Naive B cell (primary cell): ENCODE measurements around the gene HSF2BP. TPM values are rescaled to one million over a fixed set of nuclear protein-coding genes. Genes with fewer than 3 reads are reported as not detected.
A peak's percentile ranks its signal among the peaks of the same experiment; 100 is the strongest.
"Not testable (repeated sequence)": the region's sequence is repeated elsewhere in the genome, so short reads cannot be mapped to it uniquely, and the experiment has no call there.

Experiments
- ATAC-seq, 2 donors: fragments of 150-1000 bp; cut with Tn5 transposase; 2 replicates each; pipeline ENCODE4 v1.10.0; 2021; ENCODE audit warnings: low read depth in 2 of 2, mild to moderate bottlenecking in 2 of 2, moderate library complexity in 2 of 2
- DNase-seq: peaks from one replicate; pipeline ENCODE4 v3.0.0; 2022
- H3K27ac Mint-ChIP-seq, 6 donors: one replicate each; pipeline ENCODE4 v1.8.0; 2020 to 2022; ENCODE audit warnings: mild to moderate bottlenecking in 6 of 6, mixed read lengths in 6 of 6, moderate library complexity in 5 of 6, inconsistent platforms in 2 of 6
- H3K27me3 Mint-ChIP-seq, 3 donors: one replicate each; pipeline ENCODE4 v1.8.0; 2021 to 2022; ENCODE audit warnings: mixed read lengths in 3 of 3, mild to moderate bottlenecking in 1 of 3
- H3K36me3 Mint-ChIP-seq, 2 donors: one replicate each; pipeline ENCODE4 v1.8.0; 2020 to 2022; ENCODE audit warnings: mixed read lengths in 2 of 2, inconsistent platforms in 1 of 2, mild to moderate bottlenecking in 1 of 2
- H3K4me1 Mint-ChIP-seq, 3 donors: one replicate each; pipeline ENCODE4 v1.8.0; 2020 to 2022; ENCODE audit warnings: mixed read lengths in 3 of 3, inconsistent platforms in 1 of 3, mild to moderate bottlenecking in 1 of 3, moderate library complexity in 1 of 3
- H3K4me3 Mint-ChIP-seq, 8 donors: one replicate each; pipeline ENCODE4 v1.8.0; 2020 to 2022; ENCODE audit warnings: mild to moderate bottlenecking in 8 of 8, mixed read lengths in 8 of 8, moderate library complexity in 8 of 8, inconsistent platforms in 2 of 8
- H3K9me3 Mint-ChIP-seq, 7 donors: one replicate each; pipeline ENCODE4 v1.8.0; 2020 to 2022; ENCODE audit warnings: mixed read lengths in 7 of 7, mild to moderate bottlenecking in 5 of 7, inconsistent platforms in 2 of 7, moderate library complexity in 1 of 7
- polyA plus RNA-seq, 6 donors: library from polyadenylated mRNA; unstranded; fragments of 300-500 nt; fragmentation: Illumina TruSeq; gene quantifications; one replicate each; pipeline ENCODE4 v1.2.3, GENCODE V29; 2021; ENCODE audit warnings: low read depth in 6 of 6

The HSF2BP gene
- polyA plus RNA-seq, 6 donors from 2014 or later, result 0.13 to 1.2 (median 0.49) TPM; not detected in 2

GRCh38 chr21:43603233-43603626 is 56.1 kb downstream of the HSF2BP start:
- Mint-ChIP-seq H3K4me1 (peaks cover 0 to 18% (median 15%) of the 10 kb centered on the region in 3 donors), H3K9me3 (no peaks in the 10 kb centered on the region), H3K36me3 (no peaks in the 10 kb centered on the region), H3K27ac (peak overlapping the region in 1 of 6 donors; percentile 54), H3K27me3 (no peaks in the 10 kb centered on the region), H3K4me3 (no peak overlapping the region)
- DNase-seq (no peak), ATAC-seq (no peak)

GRCh38 chr21:43602266-43603232 is 56.7 kb downstream of the HSF2BP start:
- Mint-ChIP-seq H3K27me3 (no peaks in the 10 kb centered on the region), H3K4me3 (peak overlapping the region in 1 of 8 donors; percentile 42), H3K9me3 (no peaks in the 10 kb centered on the region), H3K36me3 (no peaks in the 10 kb centered on the region), H3K4me1 (peaks cover 0 to 15% (median 13%) of the 10 kb centered on the region in 3 donors), H3K27ac (peak overlapping the region in 3 of 6 donors; percentile 37 to 65 (median 54))
- DNase-seq, result no peak
- no peak for ATAC-seq

- H3K36me3 Mint-ChIP-seq, result no peaks in the 10 kb centered on the region
- H3K9me3 Mint-ChIP-seq, result no peaks in the 10 kb centered on the region
- H3K4me1 Mint-ChIP-seq, result peaks cover 0 to 15% (median 13%) of the 10 kb centered on the region in 3 donors
- no peak overlapping the region for H3K4me3 Mint-ChIP-seq
- ATAC-seq, result no peak
- H3K27ac Mint-ChIP-seq, result peak overlapping the region in 1 of 6 donors; percentile 49
- no peak for DNase-seq
- no peaks in the 10 kb centered on the region for H3K27me3 Mint-ChIP-seq
Measured at GRCh38 chr21:43600642-43601402, 58.5 kb downstream of the HSF2BP start.

- no peaks in the 10 kb centered on the region for H3K27me3 Mint-ChIP-seq
- H3K9me3 Mint-ChIP-seq, result peaks cover 0 to 3% (median 0%) of the 10 kb centered on the region in 7 donors
- H3K4me3 Mint-ChIP-seq, result no peak overlapping the region
- DNase-seq, result no peak
- no peaks in the 10 kb centered on the region for H3K36me3 Mint-ChIP-seq
- H3K27ac Mint-ChIP-seq, result peak overlapping the region in 4 of 6 donors; percentile 10 to 66 (median 32)
- peak; percentile 43 to 49 for ATAC-seq
- peaks cover 0 to 15% (median 13%) of the 10 kb centered on the region in 3 donors for H3K4me1 Mint-ChIP-seq
Measured at GRCh38 chr21:43599728-43600127, 59.6 kb downstream of the HSF2BP start.

- H3K36me3 Mint-ChIP-seq, result no peaks in the 10 kb centered on the region
- H3K4me1 Mint-ChIP-seq, result peaks cover 0 to 15% (median 13%) of the 10 kb centered on the region in 3 donors
- no peak overlapping the region for H3K27ac Mint-ChIP-seq
- no peak overlapping the region for H3K4me3 Mint-ChIP-seq
- no peaks in the 10 kb centered on the region for H3K27me3 Mint-ChIP-seq
- peaks cover 0 to 3% (median 0%) of the 10 kb centered on the region in 7 donors for H3K9me3 Mint-ChIP-seq
- ATAC-seq (no peak), DNase-seq (no peak)
Measured at GRCh38 chr21:43598416-43599120, 60.7 kb downstream of the HSF2BP start.

GRCh38 chr21:43597540-43598250 is 61.6 kb downstream of the HSF2BP start:
- DNase-seq, result no peak
- Mint-ChIP-seq H3K9me3 (peaks cover 0 to 3% (median 0%) of the 10 kb centered on the region in 7 donors), H3K27ac (no peak overlapping the region), H3K4me3 (no peak overlapping the region), H3K4me1 (peaks cover 0 to 15% (median 13%) of the 10 kb centered on the region in 3 donors), H3K36me3 (no peaks in the 10 kb centered on the region), H3K27me3 (peaks cover 0 to 2% (median 0%) of the 10 kb centered on the region in 3 donors)
- no peak for ATAC-seq

GRCh38 chr21:43597052-43597451 is 62.2 kb downstream of the HSF2BP start:
- H3K4me3 Mint-ChIP-seq, result no peak overlapping the region
- peaks cover 0 to 15% (median 13%) of the 10 kb centered on the region in 3 donors for H3K4me1 Mint-ChIP-seq
- H3K27me3 Mint-ChIP-seq, result peaks cover 0 to 6% (median 0%) of the 10 kb centered on the region in 3 donors
- H3K36me3 Mint-ChIP-seq, result no peaks in the 10 kb centered on the region
- no peak for DNase-seq
- ATAC-seq, result no peak
- H3K27ac Mint-ChIP-seq, result no peak overlapping the region
- H3K9me3 Mint-ChIP-seq, result peaks cover 0 to 3% (median 0%) of the 10 kb centered on the region in 7 donors

GRCh38 chr21:43596616-43597015 is 62.7 kb downstream of the HSF2BP start:
- Mint-ChIP-seq H3K27ac (peak overlapping the region in 1 of 6 donors; percentile 53), H3K27me3 (peaks cover 0 to 6% (median 0%) of the 10 kb centered on the region in 3 donors), H3K36me3 (no peaks in the 10 kb centered on the region), H3K4me1 (peaks cover 0 to 15% (median 13%) of the 10 kb centered on the region in 3 donors), H3K9me3 (peaks cover 0 to 3% (median 0%) of the 10 kb centered on the region in 7 donors), H3K4me3 (no peak overlapping the region)
- DNase-seq (no peak), ATAC-seq (no peak)

GRCh38 chr21:43595769-43596168 is 63.5 kb downstream of the HSF2BP start:
- not testable (repeated sequence) for H3K27ac Mint-ChIP-seq, ATAC-seq, H3K4me3 Mint-ChIP-seq, H3K27me3 Mint-ChIP-seq, H3K9me3 Mint-ChIP-seq, DNase-seq, H3K36me3 Mint-ChIP-seq
- peaks cover 0 to 15% (median 13%) of the 10 kb centered on the region in 3 donors for H3K4me1 Mint-ChIP-seq

GRCh38 chr21:43593078-43593477 is 66.2 kb downstream of the HSF2BP start:
- H3K27me3 Mint-ChIP-seq, result peaks cover 0 to 6% (median 0%) of the 10 kb centered on the region in 3 donors
- ATAC-seq (no peak), DNase-seq (no peak)
- H3K36me3 Mint-ChIP-seq, result no peaks in the 10 kb centered on the region
- H3K27ac Mint-ChIP-seq, result no peak overlapping the region
- H3K4me1 Mint-ChIP-seq, result no peaks in the 10 kb centered on the region
- H3K9me3 Mint-ChIP-seq, result peaks cover 0 to 3% (median 0%) of the 10 kb centered on the region in 7 donors
- H3K4me3 Mint-ChIP-seq, result no peak overlapping the region

- Mint-ChIP-seq H3K27me3 (peaks cover 0 to 6% (median 0%) of the 10 kb centered on the region in 3 donors), H3K27ac (no peak overlapping the region), H3K36me3 (no peaks in the 10 kb centered on the region), H3K4me3 (no peak overlapping the region), H3K9me3 (peaks cover 0 to 3% (median 0%) of the 10 kb centered on the region in 7 donors), H3K4me1 (no peaks in the 10 kb centered on the region)
- DNase-seq (no peak), ATAC-seq (no peak)
Measured at GRCh38 chr21:43591571-43591970, 67.7 kb downstream of the HSF2BP start.

GRCh38 chr21:43590194-43590593 is 69.1 kb downstream of the HSF2BP start:
- H3K9me3 Mint-ChIP-seq, result peaks cover 0 to 3% (median 0%) of the 10 kb centered on the region in 7 donors
- no peak overlapping the region for H3K27ac Mint-ChIP-seq
- no peaks in the 10 kb centered on the region for H3K36me3 Mint-ChIP-seq
- ATAC-seq (no peak), DNase-seq (no peak)
- no peak overlapping the region for H3K4me3 Mint-ChIP-seq
- H3K4me1 Mint-ChIP-seq, result no peaks in the 10 kb centered on the region
- peaks cover 0 to 6% (median 0%) of the 10 kb centered on the region in 3 donors for H3K27me3 Mint-ChIP-seq
